Endothelial cell of umbilical vein (primary cell): Measurements from ENCODE around the gene FAM236C.
"Not testable (repeated sequence)": the region's sequence is repeated elsewhere in the genome, so short reads cannot be mapped to it uniquely, and the experiment has no call there.

Experiments
- CTCF ChIP-seq, 2 donors: IDR thresholded peaks; 1 replicate in 1 of 2; 2 replicates in 1 of 2; pipeline ENCODE4 v1.5.1; 2011; ENCODE audit warnings: low read length in 2 of 2, mild to moderate bottlenecking in 2 of 2, moderate library complexity in 2 of 2, control low read depth in 1 of 2, inconsistent platforms in 1 of 2, low read depth in 1 of 2; ENCODE audit not compliant: insufficient read depth in 1 of 2; ENCODE audit errors: extremely low read depth in 1 of 2
- EZH2 ChIP-seq: IDR thresholded peaks from 2 replicates; pipeline ENCODE4 v1.6.1; 2012; ENCODE audit warnings: borderline replicate concordance, low read depth, mild to moderate bottlenecking, moderate library complexity, low read length, inconsistent platforms; ENCODE audit not compliant: severe bottlenecking
- FOS ChIP-seq: IDR thresholded peaks from 2 replicates; pipeline ENCODE4 v1.6.1; 2011; ENCODE audit warnings: mild to moderate bottlenecking, low read length, moderate library complexity, borderline replicate concordance; ENCODE audit not compliant: insufficient read depth
- POLR2A ChIP-seq: IDR thresholded peaks from 2 replicates; pipeline ENCODE4 v1.6.1; 2012; ENCODE audit warnings: low read depth, mild to moderate bottlenecking, control low read depth, low read length

GRCh38 chrX:72959971-72960370, 47.6 kb downstream of the FAM236C start:
- TF ChIP-seq POLR2A; CTCF (IDR thresholded peaks at IDR 0.05; ENCODE audit: extremely low read depth in 1 of 2, insufficient read depth in 1 of 2, low read depth in 1 of 2, low read length in 2 of 2); FOS; EZH2: not testable (repeated sequence)
